Left ventricle myocardium superior (tissue), 1 donor: ENCODE measurements around the gene EIF4E. TPM values are rescaled to one million over a fixed set of nuclear protein-coding genes. Genes with fewer than 3 reads are reported as not detected.
"Not testable (repeated sequence)": the region's sequence is repeated elsewhere in the genome, so short reads cannot be mapped to it uniquely, and the experiment has no call there.

Experiments used
- ATAC-seq: fragments of 200-7000 bp; cut with Tn5 transposase; one replicate; pipeline ENCODE4 v1.9.1; 2020; ENCODE audit warnings: mild to moderate bottlenecking, moderate library complexity
- DNase-seq: peaks from one replicate; pipeline ENCODE4 v3.0.0-alpha.2; 2020
- intact Hi-C: fragments of 100-400 bp; cut with micrococcal nuclease; formaldehyde crosslinking; loops from one replicate; pipeline ENCODE4 v1.11.0; 2022
- total RNA-seq: library from RNA; stranded (reverse); fragmentation: NEBNext Ultra II Directional; extraction: Animal tissue kit (Norgen Biotek cat#: 25700); gene quantifications from one replicate; pipeline ENCODE4 v1.2.1, GENCODE V29; 2021
- donor health status: DM: no; HTN: yes; CAD: no; lungs with severe emphysema.

The EIF4E gene
- total RNA-seq, 1 donor from 2014 or later, result 57.5 TPM

GRCh38 chr4:98838977-98839618, 89.8 kb downstream of the EIF4E start:
- intact Hi-C loops, result no loop called here
- ATAC-seq (peak; percentile 84), DNase-seq (no peak)

GRCh38 chr4:98838531-98838930, 90.4 kb downstream of the EIF4E start:
- intact Hi-C loops, result no loop called here
- DNase-seq, result no peak

GRCh38 chr4:98833384-98833783, 95.5 kb downstream of the EIF4E start:
- DNase-seq (no peak), ATAC-seq (peak; percentile 96)
- intact Hi-C loops, result no loop called here

More at GRCh38 chr4:98838531-98838930, 90.4 kb downstream of the EIF4E start:
- no peak for ATAC-seq

GRCh38 chr4:98831036-98831435, 97.9 kb downstream of the EIF4E start:
- DNase-seq, intact Hi-C loops, ATAC-seq: not testable (repeated sequence)

Other genes with a start within 250 kb of the EIF4E start
- gene METAP1, start 66.6 kb upstream of the EIF4E start, total RNA-seq, result 75.8 TPM
- gene ADH5, start 159.7 kb upstream of the EIF4E start, total RNA-seq, result 202 TPM
- not detected for gene ADH4, start 215.2 kb upstream of the EIF4E start, total RNA-seq